Esophagus muscularis mucosa (tissue), 4 donors: ENCODE results near the gene AADACL4. TPM values are rescaled to one million over a fixed set of nuclear protein-coding genes. Genes with fewer than 3 reads are reported as not detected.

Source experiments
- DNase-seq: peaks from one replicate; pipeline ENCODE4 v3.0.0-alpha.2; 2017; ENCODE audit errors: extremely low spot score
- H3K27ac ChIP-seq, 4 donors: fragments of 200-600 bp; sonication (generic); replicated peaks in 1 of 4; 1 replicate in 3 of 4; 2 replicates in 1 of 4; pipeline ENCODE4 v1.5.1; 2016 to 2019; ENCODE audit warnings: mild to moderate bottlenecking in 1 of 4
- H3K27me3 ChIP-seq, 4 donors: fragments of 200-600 bp; sonication (generic); one replicate each; pipeline versions ENCODE4 v1.5.1 to v1.6.0; 2016 to 2019
- H3K36me3 ChIP-seq, 4 donors: fragments of 200-600 bp; sonication (generic); one replicate each; pipeline ENCODE4 v1.5.1; 2016 to 2019
- H3K4me1 ChIP-seq, 4 donors: fragments of 200-600 bp; sonication (generic); one replicate each; pipeline ENCODE4 v1.5.1; 2016 to 2019
- H3K4me3 ChIP-seq, 4 donors: fragments of 200-600 bp; sonication (generic); 1 replicate in 2 of 4; 2 replicates in 2 of 4; pipeline ENCODE4 v1.5.1; 2016 to 2019; ENCODE audit warnings: mild to moderate bottlenecking in 4 of 4, moderate library complexity in 1 of 4
- H3K9me3 ChIP-seq, 4 donors: fragments of 200-600 bp; sonication (generic); 1 replicate in 3 of 4; 2 replicates in 1 of 4; pipeline ENCODE4 v1.5.1; 2016 to 2019
- CTCF ChIP-seq, 3 experiments: fragments of 200-600 bp in 2 of 3; fragments of 450-650 bp in 1 of 3; sonication (generic) in 2 of 3; IDR thresholded peaks; one replicate each; pipeline ENCODE4 v1.5.1; 2017 to 2019; ENCODE audit warnings: antibody characterized with exemption in 3 of 3, mild to moderate bottlenecking in 2 of 3, moderate library complexity in 1 of 3
- EP300 ChIP-seq: sonication (generic); formaldehyde crosslinking; IDR thresholded peaks from one replicate; pipeline ENCODE4 v1.6.1; 2017; ENCODE audit warnings: antibody characterized with exemption
- POLR2A ChIP-seq: fragments of 450-650 bp; IDR thresholded peaks from one replicate; pipeline ENCODE4 v1.6.1; 2017; ENCODE audit warnings: antibody characterized with exemption, moderate library complexity, mild to moderate bottlenecking, low read depth
- POLR2AphosphoS5 ChIP-seq, 2 donors: sonication (generic); formaldehyde crosslinking; IDR thresholded peaks; one replicate each; pipeline ENCODE4 v1.6.1; 2017; ENCODE audit warnings: antibody characterized with exemption in 2 of 2
- WGBS: methylation state at CpG from one replicate; pipeline ENCODE4 v1.1.5; 2018; 5-methylcytosine and 5-hydroxymethylcytosine counted together
- intact Hi-C: fragments of 100-400 bp; cut with DNase I; formaldehyde crosslinking; loops from one replicate; pipeline ENCODE4 v1.15.1; 2023
- total RNA-seq, 4 donors: library from RNA; depleted of rRNA; stranded (reverse); fragments of >200 nt; gene quantifications; one replicate each; pipeline versions ENCODE4 v1.1.0 to v1.2.1, GENCODE V29; 2016

AADACL4 gene
- total RNA-seq, 4 donors from 2014 or later: not detected

GRCh38 chr1:12597792-12598191 is 46.1 kb upstream of the AADACL4 start:
- intact Hi-C loops: loop anchor here (5.0 kb wide), 1 partner anchor 140 kb away; no protein-coding TSS in a partner anchor
- peaks cover 0 to 2% (median 0%) of the 10 kb centered on the region in 4 donors for H3K36me3 ChIP-seq
- TF ChIP-seq CTCF (IDR thresholded peaks at IDR 0.05) (no peak), POLR2AphosphoS5 (IDR thresholded peaks at IDR 0.05) (peak; percentile 38 to 55)
- no peaks in the 10 kb centered on the region for H3K9me3 ChIP-seq
- WGBS: 56% methylated on average over 10 of the region's 10 CpGs
- H3K27ac ChIP-seq: peak overlapping the region; percentile 92 to 95 (median 94)
- peaks cover 98 to 100% (median 100%) of the 10 kb centered on the region in 4 donors for H3K4me1 ChIP-seq
- no peaks in the 10 kb centered on the region for H3K27me3 ChIP-seq
- no peak for DNase-seq
- no peak overlapping the region for H3K4me3 ChIP-seq

GRCh38 chr1:12598974-12599373 is 44.9 kb upstream of the AADACL4 start:
- WGBS: 66% methylated on average over 6 of the region's 6 CpGs
- Histone ChIP-seq H3K4me3 (no peak overlapping the region), H3K4me1 (peaks cover 98 to 100% (median 100%) of the 10 kb centered on the region in 4 donors), H3K9me3 (no peaks in the 10 kb centered on the region), H3K27ac (peak overlapping the region; percentile 92 to 95 (median 94)), H3K36me3 (peaks cover 0 to 10% (median 3%) of the 10 kb centered on the region in 4 donors), H3K27me3 (no peaks in the 10 kb centered on the region)
- TF ChIP-seq CTCF (IDR thresholded peaks at IDR 0.05) (no peak), POLR2AphosphoS5 (IDR thresholded peaks at IDR 0.05) (peak in 1 of 2 donors; percentile 6), POLR2A (no peak), EP300 (no peak)
- intact Hi-C loops: loop anchor here (5.0 kb wide), 1 partner anchor 142 kb away; no protein-coding TSS in a partner anchor
- DNase-seq: no peak

GRCh38 chr1:12599657-12600056 is 44.2 kb upstream of the AADACL4 start:
- 71% methylated on average over 5 of the region's 5 CpGs for WGBS
- no peak overlapping the region for H3K4me3 ChIP-seq
- TF ChIP-seq POLR2A: no peak
- no peak for TF ChIP-seq CTCF (IDR thresholded peaks at IDR 0.05)
- TF ChIP-seq POLR2AphosphoS5 (IDR thresholded peaks at IDR 0.05): no peak
- no peak for TF ChIP-seq EP300
- no peaks in the 10 kb centered on the region for H3K27me3 ChIP-seq
- no peaks in the 10 kb centered on the region for H3K9me3 ChIP-seq
- intact Hi-C loops: loop anchor here (2.0 to 5.0 kb wide), 2 partner anchors 17 to 142 kb away; no protein-coding TSS in a partner anchor
- DNase-seq: no peak
- peak overlapping the region; percentile 92 to 95 (median 94) for H3K27ac ChIP-seq
- peaks cover 0 to 16% (median 6%) of the 10 kb centered on the region in 4 donors for H3K36me3 ChIP-seq
- H3K4me1 ChIP-seq: peaks cover 99 to 100% (median 100%) of the 10 kb centered on the region in 4 donors

GRCh38 chr1:12600335-12600734 is 43.5 kb upstream of the AADACL4 start:
- WGBS: 80% methylated on average over 2 of the region's 7 CpGs
- no peak overlapping the region for H3K4me3 ChIP-seq
- H3K36me3 ChIP-seq: peaks cover 0 to 17% (median 8%) of the 10 kb centered on the region in 4 donors
- H3K4me1 ChIP-seq: peaks cover 99 to 100% (median 100%) of the 10 kb centered on the region in 4 donors
- no peaks in the 10 kb centered on the region for H3K27me3 ChIP-seq
- no peaks in the 10 kb centered on the region for H3K9me3 ChIP-seq
- H3K27ac ChIP-seq: peak overlapping the region; percentile 92 to 95 (median 94)
- no peak for DNase-seq
- TF ChIP-seq EP300 (no peak), POLR2AphosphoS5 (IDR thresholded peaks at IDR 0.05) (peak; percentile 53 to 54)
- intact Hi-C loops: loop anchor here (2.0 kb wide), 1 partner anchor 16 kb away; no protein-coding TSS in a partner anchor

- Histone ChIP-seq H3K36me3 (peaks cover 0 to 17% (median 8%) of the 10 kb centered on the region in 4 donors), H3K4me3 (no peak overlapping the region), H3K27ac (peak overlapping the region; percentile 92 to 95 (median 94)), H3K9me3 (no peaks in the 10 kb centered on the region), H3K27me3 (no peaks in the 10 kb centered on the region), H3K4me1 (peaks cover 92 to 100% (median 94%) of the 10 kb centered on the region in 4 donors)
- 64% methylated on average over 9 of the region's 9 CpGs for WGBS
- TF ChIP-seq POLR2AphosphoS5 (IDR thresholded peaks at IDR 0.05): peak in 1 of 2 donors; percentile 18
- peak; percentile 37 to 51 (median 38) for TF ChIP-seq CTCF (IDR thresholded peaks at IDR 0.05)
- no peak for TF ChIP-seq EP300
- no peak for DNase-seq
- intact Hi-C loops: loop anchor here (2.0 kb wide), 1 partner anchor 16 kb away; no protein-coding TSS in a partner anchor
These were observed 42.8 kb upstream of the AADACL4 start for GRCh38 chr1:12600880-12601633.
